HepG2 (cell line): Measurements from ENCODE around the gene DCLRE1C. TPM values are rescaled to one million over a fixed set of nuclear protein-coding genes. Genes with fewer than 3 reads are reported as not detected.

Experiments
- GATA4 ChIP-seq: sonication (generic); IDR thresholded peaks from 2 replicates; pipeline ENCODE4 v1.6.1; 2016; ENCODE audit warnings: antibody characterized with exemption, low read depth, borderline replicate concordance
- GATAD1 ChIP-seq: IDR thresholded peaks from 2 replicates; pipeline ENCODE4 v1.6.1; 2016; ENCODE audit warnings: missing genetic modification reagents, missing compliant biosample characterization
- HNRNPUL1 ChIP-seq: fragments of 200-400 bp; formaldehyde crosslinking; IDR thresholded peaks from 2 replicates; pipeline ENCODE4 v1.6.1; 2017; ENCODE audit warnings: low read depth, mild to moderate bottlenecking, low read length, moderate library complexity
- IKZF1 ChIP-seq: fragments of 450-650 bp; IDR thresholded peaks from 2 replicates; pipeline ENCODE4 v1.7.1; 2016
- MNT ChIP-seq: fragments of 450-650 bp; IDR thresholded peaks from 2 replicates; pipeline ENCODE4 v1.6.1; 2016
- NFKB2 ChIP-seq: sonication (generic); formaldehyde crosslinking; IDR thresholded peaks from 2 replicates; pipeline ENCODE4 v1.4.0; 2020; ENCODE audit warnings: missing genetic modification reagents, borderline replicate concordance
- NFYC ChIP-seq: IDR thresholded peaks from 2 replicates; pipeline ENCODE4 v1.6.1; 2016; ENCODE audit warnings: missing genetic modification reagents, missing compliant biosample characterization
- TCF7L2 ChIP-seq: IDR thresholded peaks from 2 replicates; pipeline ENCODE4 v1.6.1; 2011; ENCODE audit warnings: mild to moderate bottlenecking, low read depth, low read length, moderate library complexity
- ZFP36L2 ChIP-seq: sonication (generic); formaldehyde crosslinking; IDR thresholded peaks from 2 replicates; pipeline ENCODE4 v1.4.0; 2020; ENCODE audit warnings: missing genetic modification reagents
- ZNF407 ChIP-seq: sonication (generic); formaldehyde crosslinking; IDR thresholded peaks from one replicate; pipeline ENCODE4 v1.5.1; 2020; ENCODE audit warnings: mild to moderate bottlenecking, missing genetic modification reagents; ENCODE audit errors: not compliant biosample characterization
- ZNF878 ChIP-seq: sonication (generic); formaldehyde crosslinking; IDR thresholded peaks from 2 replicates; pipeline ENCODE4 v1.8.1; 2023; ENCODE audit warnings: mild to moderate bottlenecking, missing genetic modification reagents, moderate library complexity
- polyA plus RNA-seq, 8 experiments: library from polyadenylated mRNA; depleted of rRNA in 3 of 8; stranded (reverse) in 7 of 8; unstranded in 1 of 8; fragments of >200 nt; fragmentation: Illumina TruSeq in 4 of 8; extraction: Trizol in 4 of 8; gene quantifications; 2 replicates each; pipeline versions ENCODE4 v1.2.1 to v1.2.3, GENCODE V29; 2011 to 2016; ENCODE audit warnings: low read depth in 4 of 8, missing spikeins in 1 of 8, mixed read lengths in 1 of 8; ENCODE audit not compliant: insufficient read depth in 1 of 8
- total RNA-seq, 5 experiments: library from RNA; depleted of rRNA; stranded (reverse); fragments of >200 nt; fragmentation: Illumina TruSeq; extraction: Trizol; gene quantifications; 2 replicates each; pipeline ENCODE4 v1.2.3, GENCODE V29; 2016; ENCODE audit warnings: low read depth in 1 of 5
- TF ChIP-seq, protein P1 (sequence below): sonication (generic); formaldehyde crosslinking; IDR thresholded peaks from 2 replicates; pipeline ENCODE4 v1.5.1; 2020; ENCODE audit warnings: mild to moderate bottlenecking, missing genetic modification reagents, moderate library complexity
- TF ChIP-seq, protein P2 (sequence below): sonication (generic); formaldehyde crosslinking; conservative IDR thresholded peaks from 2 replicates; pipeline ENCODE4 v1.5.0; 2020; ENCODE audit warnings: missing genetic modification reagents

Gene DCLRE1C
- total and polyA plus RNA-seq, 2 of the 13 experiments (the other 11 are each of a cell fraction or from before 2014, with no cell fraction given), result 3.0 to 10.3 TPM

- TF ChIP-seq, protein P1, sequence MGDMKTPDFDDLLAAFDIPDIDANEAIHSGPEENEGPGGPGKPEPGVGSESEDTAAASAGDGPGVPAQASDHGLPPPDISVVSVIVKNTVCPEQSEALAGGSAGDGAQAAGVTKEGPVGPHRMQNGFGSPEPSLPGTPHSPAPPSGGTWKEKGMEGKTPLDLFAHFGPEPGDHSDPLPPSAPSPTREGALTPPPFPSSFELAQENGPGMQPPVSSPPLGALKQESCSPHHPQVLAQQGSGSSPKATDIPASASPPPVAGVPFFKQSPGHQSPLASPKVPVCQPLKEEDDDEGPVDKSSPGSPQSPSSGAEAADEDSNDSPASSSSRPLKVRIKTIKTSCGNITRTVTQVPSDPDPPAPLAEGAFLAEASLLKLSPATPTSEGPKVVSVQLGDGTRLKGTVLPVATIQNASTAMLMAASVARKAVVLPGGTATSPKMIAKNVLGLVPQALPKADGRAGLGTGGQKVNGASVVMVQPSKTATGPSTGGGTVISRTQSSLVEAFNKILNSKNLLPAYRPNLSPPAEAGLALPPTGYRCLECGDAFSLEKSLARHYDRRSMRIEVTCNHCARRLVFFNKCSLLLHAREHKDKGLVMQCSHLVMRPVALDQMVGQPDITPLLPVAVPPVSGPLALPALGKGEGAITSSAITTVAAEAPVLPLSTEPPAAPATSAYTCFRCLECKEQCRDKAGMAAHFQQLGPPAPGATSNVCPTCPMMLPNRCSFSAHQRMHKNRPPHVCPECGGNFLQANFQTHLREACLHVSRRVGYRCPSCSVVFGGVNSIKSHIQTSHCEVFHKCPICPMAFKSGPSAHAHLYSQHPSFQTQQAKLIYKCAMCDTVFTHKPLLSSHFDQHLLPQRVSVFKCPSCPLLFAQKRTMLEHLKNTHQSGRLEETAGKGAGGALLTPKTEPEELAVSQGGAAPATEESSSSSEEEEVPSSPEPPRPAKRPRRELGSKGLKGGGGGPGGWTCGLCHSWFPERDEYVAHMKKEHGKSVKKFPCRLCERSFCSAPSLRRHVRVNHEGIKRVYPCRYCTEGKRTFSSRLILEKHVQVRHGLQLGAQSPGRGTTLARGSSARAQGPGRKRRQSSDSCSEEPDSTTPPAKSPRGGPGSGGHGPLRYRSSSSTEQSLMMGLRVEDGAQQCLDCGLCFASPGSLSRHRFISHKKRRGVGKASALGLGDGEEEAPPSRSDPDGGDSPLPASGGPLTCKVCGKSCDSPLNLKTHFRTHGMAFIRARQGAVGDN, result peak; percentile 99
- peak; percentile 67 for TF ChIP-seq GATA4
- TF ChIP-seq NFYC, result peak; percentile 96
- TF ChIP-seq NFKB2 (CRISPR knock-in tag), result peak; percentile 88; the same call in 1 of the 2 replicates
- TF ChIP-seq IKZF1, result no peak
- TF ChIP-seq ZNF878, result peak; percentile 100
- peak; percentile 49 for TF ChIP-seq MNT
- no peak for TF ChIP-seq HNRNPUL1
- TF ChIP-seq, protein P2, sequence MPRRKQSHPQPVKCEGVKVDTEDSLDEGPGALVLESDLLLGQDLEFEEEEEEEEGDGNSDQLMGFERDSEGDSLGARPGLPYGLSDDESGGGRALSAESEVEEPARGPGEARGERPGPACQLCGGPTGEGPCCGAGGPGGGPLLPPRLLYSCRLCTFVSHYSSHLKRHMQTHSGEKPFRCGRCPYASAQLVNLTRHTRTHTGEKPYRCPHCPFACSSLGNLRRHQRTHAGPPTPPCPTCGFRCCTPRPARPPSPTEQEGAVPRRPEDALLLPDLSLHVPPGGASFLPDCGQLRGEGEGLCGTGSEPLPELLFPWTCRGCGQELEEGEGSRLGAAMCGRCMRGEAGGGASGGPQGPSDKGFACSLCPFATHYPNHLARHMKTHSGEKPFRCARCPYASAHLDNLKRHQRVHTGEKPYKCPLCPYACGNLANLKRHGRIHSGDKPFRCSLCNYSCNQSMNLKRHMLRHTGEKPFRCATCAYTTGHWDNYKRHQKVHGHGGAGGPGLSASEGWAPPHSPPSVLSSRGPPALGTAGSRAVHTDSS (CRISPR knock-in tag), result no peak
- TF ChIP-seq GATAD1 (CRISPR knock-in tag), result peak; percentile 87
- no peak for TF ChIP-seq ZFP36L2 (CRISPR knock-in tag)
- no peak for TF ChIP-seq TCF7L2
- TF ChIP-seq ZNF407 (CRISPR knock-in tag), result peak; percentile 88
These were observed at the start of gene DCLRE1C (continued) for GRCh38 chr10:14954001-14954770.
